HG03442 (cell line): ENCODE measurements around the gene ZNF664.

Experiments used
- ATAC-seq: cut with Tn5 transposase; IDR thresholded peaks from one replicate; pipeline ENCODE4 v1.9.1; 2021; ENCODE audit warnings: mild to moderate bottlenecking, moderate library complexity; ENCODE audit not compliant: unreplicated experiment

The ZNF664 gene

DNA sequence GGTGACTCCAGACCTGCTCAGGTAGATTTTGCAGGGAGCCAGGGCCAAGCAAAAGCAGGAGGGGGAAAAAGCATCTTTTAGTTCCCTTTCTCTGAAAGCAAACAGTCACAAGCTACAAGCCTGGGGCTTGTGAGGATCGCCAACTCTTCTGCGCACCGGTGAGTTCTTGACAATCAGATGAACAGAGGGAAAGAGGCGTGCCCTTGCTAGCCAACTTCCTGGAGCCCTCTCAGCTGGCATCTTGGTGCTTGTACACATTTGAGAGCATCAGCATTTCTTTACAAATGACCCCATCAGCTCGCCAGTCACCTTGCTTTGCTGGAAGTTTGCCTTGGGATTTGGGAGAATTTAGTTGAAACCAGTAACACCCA is 55.5 kb downstream of the ZNF664 start:
- ATAC-seq: no peak

GRCh38 chr12:124030008-124030407 is 57.0 kb downstream of the ZNF664 start:
- no peak for ATAC-seq

DNA sequence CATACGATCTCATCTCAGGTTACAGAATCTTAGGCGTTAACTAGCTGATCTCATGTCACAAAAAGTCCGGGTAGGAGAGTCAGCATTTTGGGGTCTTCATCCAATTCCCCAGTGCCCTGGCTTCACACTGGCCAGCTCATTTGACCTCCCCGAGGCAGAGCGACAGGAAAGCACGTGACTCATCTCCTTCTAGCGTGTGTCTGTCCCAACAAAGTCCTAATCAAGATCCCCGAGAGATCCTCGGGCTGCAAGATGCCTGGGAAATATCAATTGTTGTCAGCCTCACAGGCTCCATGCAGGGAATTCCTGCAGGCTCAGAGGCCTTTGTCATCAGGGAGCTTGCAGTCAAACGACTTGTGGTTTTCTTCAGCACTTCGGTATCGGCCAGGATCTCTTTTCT is 57.5 kb downstream of the ZNF664 start:
- ATAC-seq: no peak

- no peak for ATAC-seq
These were observed 58.0 kb downstream of the ZNF664 start for GRCh38 chr12:124031058-124031457.

GRCh38 chr12:124032265-124032886 is 59.4 kb downstream of the ZNF664 start:
- ATAC-seq: no peak

DNA sequence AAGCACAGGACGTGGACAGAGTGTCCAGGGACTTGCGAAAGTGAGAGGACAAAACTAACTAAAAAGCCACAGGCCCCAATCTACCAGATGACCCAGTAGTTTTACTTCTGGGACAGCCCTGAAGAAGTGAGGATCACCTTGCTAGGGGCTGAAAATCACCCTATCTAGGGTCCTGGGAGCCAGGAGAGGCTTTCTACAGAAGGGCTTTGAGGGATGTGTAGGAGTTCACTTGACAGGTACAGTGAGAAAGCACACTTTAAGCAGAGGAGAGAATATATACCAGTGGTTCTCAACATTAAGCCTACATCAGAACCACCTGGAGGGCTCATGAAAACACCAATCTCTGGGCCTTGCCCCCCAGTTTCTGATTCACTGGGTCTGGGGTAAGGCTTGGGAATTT is 60.8 kb downstream of the ZNF664 start:
- no peak for ATAC-seq

DNA sequence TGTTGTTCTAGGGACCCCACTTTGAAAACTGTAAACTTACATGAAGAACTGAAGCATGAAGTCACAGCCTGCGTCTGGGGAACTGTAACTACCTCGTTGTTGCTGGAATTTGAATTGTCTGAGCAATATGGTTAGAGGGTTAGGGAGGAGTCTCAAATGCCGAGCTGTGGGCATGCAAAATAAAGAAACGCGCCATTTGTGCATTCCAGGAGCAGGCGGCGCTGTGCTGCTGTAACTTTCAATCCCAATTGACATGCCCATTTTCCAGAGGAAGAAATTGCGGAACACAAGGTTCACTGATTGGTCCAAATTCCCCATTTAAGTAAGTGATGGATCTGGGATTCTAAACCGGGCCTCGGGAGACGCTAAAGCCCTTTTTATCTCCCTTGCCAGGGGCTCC is 61.3 kb downstream of the ZNF664 start:
- ATAC-seq: no peak

DNA sequence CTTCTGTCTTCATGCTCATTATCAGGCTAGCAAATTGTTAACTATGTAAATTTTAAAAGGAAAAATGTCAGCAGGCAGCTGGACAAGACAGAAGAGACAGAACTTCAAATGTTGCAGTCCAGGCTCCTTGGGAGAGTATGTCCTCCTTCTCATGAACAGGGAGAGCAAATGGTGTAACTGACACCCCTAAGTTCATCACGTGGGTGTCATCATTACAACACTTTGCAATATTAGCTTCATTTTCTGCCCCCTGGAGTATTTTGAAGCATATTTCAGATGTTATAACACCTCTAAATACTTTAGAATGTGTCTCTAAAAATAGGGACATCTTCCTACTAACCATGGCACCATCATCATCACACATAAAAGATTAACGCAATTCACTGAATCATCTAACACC is 62.1 kb downstream of the ZNF664 start:
- ATAC-seq: no peak

DNA sequence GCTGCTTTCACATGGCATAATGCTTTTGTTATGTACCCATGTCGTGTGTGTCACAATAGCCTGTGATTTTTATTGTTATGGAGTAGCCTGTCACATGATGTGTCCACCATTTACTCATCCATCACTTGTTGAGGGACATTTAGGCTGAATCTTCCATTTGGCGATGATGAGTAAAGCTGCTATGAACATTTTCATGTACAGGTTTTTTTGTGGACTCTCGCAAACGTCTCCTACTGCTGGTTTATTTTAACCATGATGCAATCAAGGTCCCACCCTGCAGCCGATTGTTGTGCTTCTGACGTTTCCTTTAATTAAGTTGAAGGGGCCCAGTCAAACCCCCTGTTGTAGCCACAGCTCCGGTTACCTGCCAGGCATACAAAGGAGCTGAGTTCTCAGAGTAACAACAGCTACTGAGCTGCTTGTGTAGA is 63.2 kb downstream of the ZNF664 start:
- no peak for ATAC-seq

- ATAC-seq: no peak
These were observed 63.7 kb downstream of the ZNF664 start for GRCh38 chr12:124036657-124037109.

- no peak for ATAC-seq
These were observed 64.3 kb downstream of the ZNF664 start for GRCh38 chr12:124037331-124037730.

GRCh38 chr12:124039276-124039675 is 66.3 kb downstream of the ZNF664 start:
- ATAC-seq: no peak

DNA sequence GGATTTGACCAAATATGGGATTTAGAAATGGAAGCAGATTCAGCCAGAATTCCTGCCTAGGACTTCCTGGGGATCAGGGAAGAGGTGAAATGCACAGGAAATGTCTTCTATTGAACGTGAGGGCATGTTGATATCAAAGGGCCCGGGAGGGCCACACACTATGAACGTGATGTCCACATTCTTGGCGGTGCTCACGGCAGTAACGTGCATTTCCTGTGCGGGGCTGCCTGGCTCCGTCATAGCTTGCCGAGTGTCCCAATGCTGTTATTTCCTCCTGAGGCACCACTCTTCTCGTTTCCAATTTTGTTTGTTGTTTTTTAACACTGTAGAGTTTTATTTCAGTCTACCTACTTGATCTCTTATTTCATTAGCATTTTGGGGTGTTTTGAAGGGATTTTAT is 67.3 kb downstream of the ZNF664 start:
- ATAC-seq: no peak

- no peak for ATAC-seq
These were observed 67.7 kb downstream of the ZNF664 start for GRCh38 chr12:124040737-124041136.

DNA sequence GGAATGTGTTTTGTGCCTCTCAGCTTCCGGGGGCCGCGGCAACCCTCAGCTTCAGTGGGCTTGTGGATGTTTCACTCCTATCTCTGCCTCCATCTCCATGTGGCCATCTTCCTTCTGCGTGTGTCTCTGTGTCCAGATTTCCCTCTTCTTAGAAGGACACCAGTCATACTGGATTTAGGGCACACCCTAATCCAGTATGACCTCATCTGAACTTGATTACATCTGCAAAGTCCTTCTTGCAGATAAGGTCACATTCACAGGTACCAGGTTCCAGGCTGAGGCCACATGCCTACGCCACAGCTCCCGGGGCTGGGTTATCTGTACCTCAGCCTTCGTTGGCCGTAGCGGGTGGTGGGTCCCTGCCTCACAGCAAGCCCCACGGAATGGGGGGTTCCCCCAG is 68.9 kb downstream of the ZNF664 start:
- no peak for ATAC-seq

- no peak for ATAC-seq
These were observed 71.0 kb downstream of the ZNF664 start for GRCh38 chr12:124044021-124044420.

DNA sequence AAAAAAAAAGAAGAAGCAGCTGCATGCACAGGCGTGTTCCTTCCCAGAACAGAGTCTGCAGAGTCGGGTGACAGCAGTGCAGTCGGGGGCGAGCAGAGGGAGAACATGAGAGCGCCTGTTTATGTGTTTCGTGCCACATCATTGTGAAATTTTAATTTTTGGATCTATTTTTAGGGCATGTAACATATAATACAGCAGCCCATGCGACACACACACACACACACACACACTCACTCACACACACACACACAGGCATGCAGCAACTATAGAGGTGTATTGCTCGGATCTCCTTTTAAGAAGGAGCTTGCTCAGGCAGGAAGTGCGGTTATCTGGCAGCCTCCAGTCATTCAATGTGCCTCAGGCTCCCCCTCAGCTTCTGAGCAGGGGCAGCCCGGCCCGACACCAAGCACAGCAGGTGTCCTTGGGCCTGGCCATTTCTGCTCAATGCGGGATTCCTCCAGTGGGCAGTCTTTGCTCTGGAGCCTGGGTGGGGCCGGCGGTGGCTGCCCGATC is 71.8 kb downstream of the ZNF664 start:
- ATAC-seq: no peak

GRCh38 chr12:124045671-124046455 is 72.8 kb downstream of the ZNF664 start:
- no peak for ATAC-seq

DNA sequence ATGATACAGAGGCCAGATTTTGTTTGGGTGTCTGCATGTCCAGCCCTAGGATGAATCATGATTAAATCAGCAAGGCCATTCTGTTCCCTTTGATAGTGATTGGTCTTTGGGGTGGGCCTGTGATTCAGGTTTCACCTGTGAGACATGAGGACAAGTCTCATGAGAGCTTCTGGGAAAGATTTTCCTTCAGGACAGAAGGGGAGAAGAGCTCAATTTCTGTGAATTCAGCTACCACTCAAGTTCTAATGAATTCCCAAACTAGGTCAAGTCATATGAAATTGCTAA is 73.4 kb downstream of the ZNF664 start:
- no peak for ATAC-seq

DNA sequence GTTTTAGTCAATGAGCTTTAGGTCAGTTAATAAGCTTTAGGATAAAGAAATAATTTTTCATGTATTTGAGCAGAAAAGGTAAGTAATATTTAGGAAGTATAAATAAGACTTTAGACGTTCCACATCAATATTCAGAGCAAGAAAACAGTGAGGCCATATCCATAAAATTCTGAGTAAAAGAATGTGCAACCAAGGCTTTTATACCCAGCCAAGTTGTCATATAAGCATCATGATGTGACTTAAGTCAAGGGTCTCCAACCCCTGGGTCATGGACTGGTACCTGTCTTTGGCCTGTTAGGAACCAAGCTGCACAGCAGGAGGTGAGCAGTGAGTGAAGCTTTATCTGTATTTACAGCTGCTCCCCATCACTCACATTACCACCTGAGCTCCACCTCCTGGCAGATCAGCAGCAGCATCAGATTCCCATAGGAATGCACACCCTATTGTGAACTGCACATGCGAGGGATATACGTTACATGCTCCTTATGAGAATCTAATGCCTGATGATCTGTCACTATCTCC is 74.1 kb downstream of the ZNF664 start:
- no peak for ATAC-seq

DNA sequence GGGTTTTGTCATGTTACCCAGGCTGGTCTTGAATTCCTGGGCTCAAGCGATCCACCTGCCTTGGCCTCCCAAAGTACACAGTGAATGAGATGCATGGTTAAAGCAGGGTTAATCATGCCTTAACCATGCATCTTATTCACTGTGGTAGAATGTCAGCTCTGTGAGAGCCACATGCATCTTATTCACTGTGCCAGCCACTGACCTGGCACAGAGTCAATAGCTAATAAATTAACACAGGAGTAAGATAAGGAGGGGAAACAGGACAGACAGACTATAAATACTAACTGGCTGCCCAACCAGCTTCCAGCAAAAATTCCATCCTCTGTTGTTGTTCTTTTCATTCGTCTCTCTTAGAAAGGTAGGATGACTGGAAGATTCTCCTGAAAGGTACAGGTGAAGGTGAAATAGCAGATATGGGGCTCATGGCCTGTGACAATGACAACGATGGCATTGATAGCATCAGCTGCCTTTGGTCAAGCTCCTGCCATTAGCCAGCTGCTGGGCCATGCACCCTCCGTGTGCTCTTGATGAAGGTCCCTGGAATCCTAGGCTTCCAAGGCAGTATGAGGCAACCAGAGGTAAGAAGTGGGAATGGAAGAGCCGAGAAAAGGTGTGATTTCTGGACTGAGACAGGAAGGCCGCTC is 76.6 kb downstream of the ZNF664 start:
- ATAC-seq: no peak

DNA sequence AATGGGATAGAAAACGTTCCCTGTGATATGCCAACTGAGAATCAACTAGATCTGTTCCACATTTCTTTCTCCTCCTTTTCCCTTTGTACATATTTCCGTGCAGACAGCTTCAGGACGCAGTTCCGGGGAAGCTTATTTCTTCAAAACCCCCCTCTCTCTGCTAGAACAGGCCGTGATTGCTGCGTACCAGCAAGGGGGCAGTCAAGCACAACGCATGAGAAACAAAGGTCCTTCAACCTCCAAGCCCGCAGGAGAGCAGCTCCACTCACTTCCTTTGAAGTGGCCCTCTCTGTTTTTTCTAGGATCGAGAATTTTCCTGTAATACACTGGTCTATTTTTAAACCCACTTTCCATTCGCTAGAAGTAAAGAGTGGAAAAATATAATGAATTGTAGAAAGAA is 80.8 kb downstream of the ZNF664 start:
- ATAC-seq: no peak
